Endothelial cell of umbilical vein (primary cell): ENCODE data around the gene MRO.

Source experiments
- EZH2 ChIP-seq: IDR thresholded peaks from 2 replicates; pipeline ENCODE4 v1.6.1; 2012; ENCODE audit warnings: borderline replicate concordance, low read depth, mild to moderate bottlenecking, moderate library complexity, low read length, inconsistent platforms; ENCODE audit not compliant: severe bottlenecking
- FOS ChIP-seq: IDR thresholded peaks from 2 replicates; pipeline ENCODE4 v1.6.1; 2011; ENCODE audit warnings: mild to moderate bottlenecking, low read length, moderate library complexity, borderline replicate concordance; ENCODE audit not compliant: insufficient read depth
- JUN ChIP-seq: IDR thresholded peaks from 2 replicates; pipeline ENCODE4 v1.6.1; 2011; ENCODE audit warnings: borderline replicate concordance, low read depth; ENCODE audit not compliant: insufficient read length, insufficient read depth
- MYC ChIP-seq: IDR thresholded peaks from one replicate; pipeline ENCODE4 v1.6.1; 2011; ENCODE audit warnings: mild to moderate bottlenecking, low read depth, low read length
- POLR2A ChIP-seq: IDR thresholded peaks from 2 replicates; pipeline ENCODE4 v1.6.1; 2012; ENCODE audit warnings: low read depth, mild to moderate bottlenecking, control low read depth, low read length
- POLR2AphosphoS5 ChIP-seq: IDR thresholded peaks from 2 replicates; pipeline ENCODE4 v1.6.1; 2012; ENCODE audit warnings: low read depth, mild to moderate bottlenecking, control low read depth, low read length, moderate library complexity; ENCODE audit not compliant: insufficient read depth
- TF ChIP-seq, protein P1 (sequence below), 2 donors: IDR thresholded peaks; 1 replicate in 1 of 2; 2 replicates in 1 of 2; pipeline ENCODE4 v1.5.1; 2011; ENCODE audit warnings: low read length in 2 of 2, mild to moderate bottlenecking in 2 of 2, moderate library complexity in 2 of 2, control low read depth in 1 of 2, inconsistent platforms in 1 of 2, low read depth in 1 of 2; ENCODE audit not compliant: insufficient read depth in 1 of 2; ENCODE audit errors: extremely low read depth in 1 of 2
- TF ChIP-seq, protein P2 (sequence below): IDR thresholded peaks from 2 replicates; pipeline ENCODE4 v1.6.1; 2011; ENCODE audit not compliant: insufficient read depth, insufficient read length

DNA sequence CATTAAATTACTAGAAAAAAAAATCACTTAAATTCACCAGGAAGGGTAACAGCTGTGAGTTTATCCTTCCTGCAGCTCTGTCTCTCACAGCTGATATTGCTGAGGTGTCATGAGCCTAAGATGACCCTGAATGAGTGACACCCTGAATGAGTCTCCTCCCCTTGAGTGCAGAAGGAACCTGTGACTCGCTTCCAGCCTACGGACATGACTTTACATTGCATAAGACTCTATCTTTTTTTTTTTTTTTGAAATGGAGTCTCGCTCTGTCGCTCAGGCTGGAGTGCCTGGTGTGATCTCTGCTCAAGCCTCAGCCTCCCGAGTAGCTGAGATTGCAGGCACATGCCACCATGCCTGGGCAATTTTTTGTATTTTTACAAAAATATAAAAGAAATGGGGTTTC, 14.1 kb downstream of the MRO start:
- no peak for TF ChIP-seq EZH2
- TF ChIP-seq, protein P1, sequence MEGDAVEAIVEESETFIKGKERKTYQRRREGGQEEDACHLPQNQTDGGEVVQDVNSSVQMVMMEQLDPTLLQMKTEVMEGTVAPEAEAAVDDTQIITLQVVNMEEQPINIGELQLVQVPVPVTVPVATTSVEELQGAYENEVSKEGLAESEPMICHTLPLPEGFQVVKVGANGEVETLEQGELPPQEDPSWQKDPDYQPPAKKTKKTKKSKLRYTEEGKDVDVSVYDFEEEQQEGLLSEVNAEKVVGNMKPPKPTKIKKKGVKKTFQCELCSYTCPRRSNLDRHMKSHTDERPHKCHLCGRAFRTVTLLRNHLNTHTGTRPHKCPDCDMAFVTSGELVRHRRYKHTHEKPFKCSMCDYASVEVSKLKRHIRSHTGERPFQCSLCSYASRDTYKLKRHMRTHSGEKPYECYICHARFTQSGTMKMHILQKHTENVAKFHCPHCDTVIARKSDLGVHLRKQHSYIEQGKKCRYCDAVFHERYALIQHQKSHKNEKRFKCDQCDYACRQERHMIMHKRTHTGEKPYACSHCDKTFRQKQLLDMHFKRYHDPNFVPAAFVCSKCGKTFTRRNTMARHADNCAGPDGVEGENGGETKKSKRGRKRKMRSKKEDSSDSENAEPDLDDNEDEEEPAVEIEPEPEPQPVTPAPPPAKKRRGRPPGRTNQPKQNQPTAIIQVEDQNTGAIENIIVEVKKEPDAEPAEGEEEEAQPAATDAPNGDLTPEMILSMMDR (IDR thresholded peaks at IDR 0.05; ENCODE audit: extremely low read depth in 1 of 2, insufficient read depth in 1 of 2, low read depth in 1 of 2, low read length in 2 of 2) = no peak
- no peak for TF ChIP-seq POLR2AphosphoS5
- TF ChIP-seq FOS = no peak
- TF ChIP-seq POLR2A = no peak
- TF ChIP-seq, protein P2, sequence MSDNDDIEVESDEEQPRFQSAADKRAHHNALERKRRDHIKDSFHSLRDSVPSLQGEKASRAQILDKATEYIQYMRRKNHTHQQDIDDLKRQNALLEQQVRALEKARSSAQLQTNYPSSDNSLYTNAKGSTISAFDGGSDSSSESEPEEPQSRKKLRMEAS = no peak
- TF ChIP-seq JUN = no peak
- no peak for TF ChIP-seq MYC
